Esophagus muscularis mucosa (tissue), 4 donors: Measurements from ENCODE around the gene TENM4. TPM values are rescaled to one million over a fixed set of nuclear protein-coding genes. Genes with fewer than 3 reads are reported as not detected.

Source experiments
- DNase-seq: peaks from one replicate; pipeline ENCODE4 v3.0.0-alpha.2; 2017; ENCODE audit errors: extremely low spot score
- H3K27ac ChIP-seq, 4 donors: fragments of 200-600 bp; sonication (generic); replicated peaks in 1 of 4; 1 replicate in 3 of 4; 2 replicates in 1 of 4; pipeline ENCODE4 v1.5.1; 2016 to 2019; ENCODE audit warnings: mild to moderate bottlenecking in 1 of 4
- H3K27me3 ChIP-seq, 4 donors: fragments of 200-600 bp; sonication (generic); one replicate each; pipeline versions ENCODE4 v1.5.1 to v1.6.0; 2016 to 2019
- H3K36me3 ChIP-seq, 4 donors: fragments of 200-600 bp; sonication (generic); one replicate each; pipeline ENCODE4 v1.5.1; 2016 to 2019
- H3K4me1 ChIP-seq, 4 donors: fragments of 200-600 bp; sonication (generic); one replicate each; pipeline ENCODE4 v1.5.1; 2016 to 2019
- H3K4me3 ChIP-seq, 4 donors: fragments of 200-600 bp; sonication (generic); 1 replicate in 2 of 4; 2 replicates in 2 of 4; pipeline ENCODE4 v1.5.1; 2016 to 2019; ENCODE audit warnings: mild to moderate bottlenecking in 4 of 4, moderate library complexity in 1 of 4
- H3K9me3 ChIP-seq, 4 donors: fragments of 200-600 bp; sonication (generic); 1 replicate in 3 of 4; 2 replicates in 1 of 4; pipeline ENCODE4 v1.5.1; 2016 to 2019
- EP300 ChIP-seq: sonication (generic); formaldehyde crosslinking; IDR thresholded peaks from one replicate; pipeline ENCODE4 v1.6.1; 2017; ENCODE audit warnings: antibody characterized with exemption
- POLR2A ChIP-seq: fragments of 450-650 bp; IDR thresholded peaks from one replicate; pipeline ENCODE4 v1.6.1; 2017; ENCODE audit warnings: antibody characterized with exemption, moderate library complexity, mild to moderate bottlenecking, low read depth
- POLR2AphosphoS5 ChIP-seq, 2 donors: sonication (generic); formaldehyde crosslinking; IDR thresholded peaks; one replicate each; pipeline ENCODE4 v1.6.1; 2017; ENCODE audit warnings: antibody characterized with exemption in 2 of 2
- WGBS: methylation state at CpG from one replicate; pipeline ENCODE4 v1.1.5; 2018; 5-methylcytosine and 5-hydroxymethylcytosine counted together
- intact Hi-C: fragments of 100-400 bp; cut with DNase I; formaldehyde crosslinking; loops from one replicate; pipeline ENCODE4 v1.15.1; 2023
- total RNA-seq, 4 donors: library from RNA; depleted of rRNA; stranded (reverse); fragments of >200 nt; gene quantifications; one replicate each; pipeline versions ENCODE4 v1.1.0 to v1.2.1, GENCODE V29; 2016
- TF ChIP-seq, protein P1 (sequence below), 3 experiments: fragments of 200-600 bp in 2 of 3; fragments of 450-650 bp in 1 of 3; sonication (generic) in 2 of 3; IDR thresholded peaks; one replicate each; pipeline ENCODE4 v1.5.1; 2017 to 2019; ENCODE audit warnings: antibody characterized with exemption in 3 of 3, mild to moderate bottlenecking in 2 of 3, moderate library complexity in 1 of 3

Gene TENM4
- total RNA-seq, 4 donors from 2014 or later, result 4.1 to 9.6 (median 8.0) TPM

DNA sequence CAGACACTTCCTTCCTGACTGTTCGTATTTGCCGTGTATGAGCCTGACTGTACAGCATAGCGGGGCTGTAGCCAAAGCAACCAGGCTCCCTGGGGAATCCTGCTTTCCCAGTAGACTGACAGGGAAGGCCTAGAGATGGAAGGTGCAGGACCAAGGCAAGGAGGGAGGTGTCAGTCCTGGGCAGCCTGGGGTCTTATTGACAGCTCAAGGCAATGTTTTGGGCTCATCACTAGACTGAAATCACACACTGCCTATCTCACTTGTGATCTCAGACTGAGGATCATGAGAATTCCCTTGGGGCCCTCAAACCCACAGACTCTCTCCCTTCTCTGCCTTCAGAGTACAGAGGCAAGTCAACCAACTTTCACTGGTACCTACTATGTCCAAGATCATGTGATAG, 519.3 kb downstream of the TENM4 start:
- intact Hi-C loops, result no loop called here
- WGBS, result 79% methylated on average over 3 of the region's 3 CpGs
- no peaks in the 10 kb centered on the region for H3K36me3 ChIP-seq
- no peak overlapping the region for H3K27ac ChIP-seq
- no peak for DNase-seq
- H3K9me3 ChIP-seq, result no peaks in the 10 kb centered on the region
- no peaks in the 10 kb centered on the region for H3K4me1 ChIP-seq
- H3K4me3 ChIP-seq, result no peak overlapping the region
- TF ChIP-seq POLR2AphosphoS5 (IDR thresholded peaks at IDR 0.05), result no peak
- TF ChIP-seq POLR2A, result no peak
- no peak for TF ChIP-seq EP300
- TF ChIP-seq, protein P1, sequence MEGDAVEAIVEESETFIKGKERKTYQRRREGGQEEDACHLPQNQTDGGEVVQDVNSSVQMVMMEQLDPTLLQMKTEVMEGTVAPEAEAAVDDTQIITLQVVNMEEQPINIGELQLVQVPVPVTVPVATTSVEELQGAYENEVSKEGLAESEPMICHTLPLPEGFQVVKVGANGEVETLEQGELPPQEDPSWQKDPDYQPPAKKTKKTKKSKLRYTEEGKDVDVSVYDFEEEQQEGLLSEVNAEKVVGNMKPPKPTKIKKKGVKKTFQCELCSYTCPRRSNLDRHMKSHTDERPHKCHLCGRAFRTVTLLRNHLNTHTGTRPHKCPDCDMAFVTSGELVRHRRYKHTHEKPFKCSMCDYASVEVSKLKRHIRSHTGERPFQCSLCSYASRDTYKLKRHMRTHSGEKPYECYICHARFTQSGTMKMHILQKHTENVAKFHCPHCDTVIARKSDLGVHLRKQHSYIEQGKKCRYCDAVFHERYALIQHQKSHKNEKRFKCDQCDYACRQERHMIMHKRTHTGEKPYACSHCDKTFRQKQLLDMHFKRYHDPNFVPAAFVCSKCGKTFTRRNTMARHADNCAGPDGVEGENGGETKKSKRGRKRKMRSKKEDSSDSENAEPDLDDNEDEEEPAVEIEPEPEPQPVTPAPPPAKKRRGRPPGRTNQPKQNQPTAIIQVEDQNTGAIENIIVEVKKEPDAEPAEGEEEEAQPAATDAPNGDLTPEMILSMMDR (IDR thresholded peaks at IDR 0.05), result no peak
- no peaks in the 10 kb centered on the region for H3K27me3 ChIP-seq

DNA sequence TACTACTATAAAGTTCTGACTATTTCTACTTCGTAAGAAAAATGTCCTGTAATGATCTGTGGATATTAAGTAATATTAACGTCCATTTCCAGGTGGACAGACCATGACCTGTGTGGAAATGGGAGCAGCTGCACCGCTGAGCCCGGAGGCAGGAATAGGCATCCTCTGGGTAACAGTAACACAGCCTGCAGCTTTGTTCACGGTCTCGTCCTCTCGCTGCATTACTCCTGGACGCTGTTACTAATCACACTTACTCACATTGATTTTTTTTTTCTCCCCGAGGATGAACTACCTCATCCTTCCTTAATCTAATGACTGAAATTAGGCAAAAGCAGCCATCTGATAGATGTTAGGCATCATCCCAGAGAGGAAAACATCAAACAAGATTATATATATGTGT, 520.5 kb downstream of the TENM4 start:
- intact Hi-C loops, result no loop called here
- 87% methylated on average over 9 of the region's 9 CpGs for WGBS
- Histone ChIP-seq H3K4me3 (no peak overlapping the region), H3K27ac (no peak overlapping the region), H3K27me3 (no peaks in the 10 kb centered on the region), H3K9me3 (no peaks in the 10 kb centered on the region), H3K36me3 (no peaks in the 10 kb centered on the region), H3K4me1 (no peaks in the 10 kb centered on the region)
- TF ChIP-seq EP300, result no peak
- no peak for TF ChIP-seq POLR2AphosphoS5 (IDR thresholded peaks at IDR 0.05)
- TF ChIP-seq, protein P1 (IDR thresholded peaks at IDR 0.05), result no peak
- TF ChIP-seq POLR2A, result no peak
- no peak for DNase-seq

- intact Hi-C loops, result no loop called here
- WGBS, result 87% methylated on average over 1 of the region's 1 CpG
- no peak overlapping the region for H3K27ac ChIP-seq
- no peak for DNase-seq
- H3K27me3 ChIP-seq, result no peaks in the 10 kb centered on the region
- TF ChIP-seq EP300 (no peak), POLR2AphosphoS5 (IDR thresholded peaks at IDR 0.05) (no peak), POLR2A (no peak)
- TF ChIP-seq, protein P1 (IDR thresholded peaks at IDR 0.05), result no peak
- no peaks in the 10 kb centered on the region for H3K4me1 ChIP-seq
- no peaks in the 10 kb centered on the region for H3K36me3 ChIP-seq
- H3K4me3 ChIP-seq, result no peak overlapping the region
- H3K9me3 ChIP-seq, result no peaks in the 10 kb centered on the region
Observed at GRCh38 chr11:78916759-78917158, 524.1 kb downstream of the TENM4 start.

- intact Hi-C loops, result no loop called here
- TF ChIP-seq, protein P1 (IDR thresholded peaks at IDR 0.05), result no peak
- no peak for TF ChIP-seq EP300
- no peak for TF ChIP-seq POLR2AphosphoS5 (IDR thresholded peaks at IDR 0.05)
- no peak for TF ChIP-seq POLR2A
- DNase-seq, result no peak
- Histone ChIP-seq H3K4me1 (no peaks in the 10 kb centered on the region), H3K27ac (no peak overlapping the region), H3K36me3 (no peaks in the 10 kb centered on the region), H3K4me3 (no peak overlapping the region), H3K9me3 (no peaks in the 10 kb centered on the region), H3K27me3 (no peaks in the 10 kb centered on the region)
- WGBS, result 91% methylated on average over 1 of the region's 1 CpG
Observed at GRCh38 chr11:78914503-78914902, 526.3 kb downstream of the TENM4 start.

- Histone ChIP-seq H3K27ac (no peak overlapping the region), H3K4me3 (no peak overlapping the region), H3K36me3 (no peaks in the 10 kb centered on the region), H3K27me3 (no peaks in the 10 kb centered on the region), H3K9me3 (no peaks in the 10 kb centered on the region), H3K4me1 (no peaks in the 10 kb centered on the region)
- no peak for TF ChIP-seq EP300
- TF ChIP-seq POLR2AphosphoS5 (IDR thresholded peaks at IDR 0.05), result no peak
- no peak for TF ChIP-seq POLR2A
- WGBS, result 88% methylated on average over 4 of the region's 4 CpGs
- DNase-seq, result no peak
- intact Hi-C loops, result no loop called here
Observed at GRCh38 chr11:78912778-78913177, 528.1 kb downstream of the TENM4 start.
